ENCODE data around the gene C3orf18. TPM values are rescaled to one million over a fixed set of nuclear protein-coding genes. Genes with fewer than 3 reads are reported as not detected.
A peak's percentile ranks its signal among the peaks of the same experiment; 100 is the strongest.

C3orf18 gene
- total RNA-seq, 1 experiment from 2014 or later, result 5.0 TPM

DNA sequence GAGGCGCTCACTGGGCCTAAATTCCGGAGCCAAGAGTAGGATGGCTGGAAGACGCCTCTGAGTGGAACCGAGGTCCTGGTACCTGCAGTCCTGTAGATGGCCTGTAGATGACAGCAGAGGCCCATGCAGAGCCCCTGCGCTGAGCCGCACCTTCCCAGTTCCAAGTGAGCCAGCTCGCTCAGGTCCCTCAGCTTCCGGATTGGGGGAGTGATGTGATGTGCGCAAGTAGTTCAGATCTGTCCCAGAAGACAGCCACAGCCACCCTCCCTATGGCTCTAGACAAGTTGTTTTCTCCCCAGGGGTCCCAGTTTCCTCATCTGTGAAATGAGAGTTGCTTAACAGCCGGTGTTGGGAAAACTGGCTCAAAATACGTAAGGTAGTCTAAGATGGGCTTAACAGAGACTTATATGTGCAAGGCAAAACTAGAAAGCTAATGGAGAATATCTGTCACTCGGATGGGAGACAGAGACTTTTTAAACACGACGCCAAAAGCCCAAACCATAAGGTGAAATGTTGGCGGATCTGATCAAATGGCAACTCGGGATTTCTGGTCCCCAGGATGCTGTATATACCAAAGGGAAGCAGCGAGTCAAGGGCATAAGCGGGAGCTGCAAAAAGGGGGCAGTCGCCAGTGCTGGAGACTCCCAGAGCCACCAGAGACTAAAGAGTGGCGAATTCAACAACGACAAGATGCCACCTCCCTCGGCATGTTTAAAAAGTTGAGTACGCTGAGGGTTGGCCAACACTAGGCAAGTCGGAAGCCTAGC is 48.6 kb upstream of the C3orf18 start:
- H3K36me3 ChIP-seq (ENCODE audit: control insufficient read depth, insufficient read depth, low read length), result no peaks in the 10 kb centered on the region
- in situ Hi-C loops (cut with HindIII; ENCODE audit: low pct_unique_long_range_greater_than_20kb, low sequenced_read_pairs) (no loop called here), intact Hi-C loops (cut with micrococcal nuclease; ENCODE audit: unreplicated experiment) (loop anchor here (2.0 to 5.0 kb wide), 2 partner anchors 36 to 757 kb away; no protein-coding TSS in a partner anchor)
- H3K4me1 ChIP-seq (ENCODE audit: control insufficient read depth, insufficient read depth, low read length), result no peaks in the 10 kb centered on the region; the same call in 1 of the 2 replicates
- peak; percentile 74 for ATAC-seq
- POLR2A ChIA-PET, result no interaction called here
- no peak overlapping the region for H3K27ac ChIP-seq (ENCODE audit: low read length)
- peak; percentile 84 for DNase-seq (ENCODE audit: low read depth, low spot score)
- H3K4me3 ChIP-seq (ENCODE audit: low read depth in 2 of 2, low read length in 2 of 2), result peak overlapping the region; percentile 59 to 75
- no TSS peak for BruUV-seq (replicated peaks)
- CTCF ChIA-PET, result interaction anchor here (0.6 to 1.2 kb wide), 6 partner anchors 33 to 756 kb away, joined by 3 to 8 read pairs (median 4); partner anchors contain the start of gene C3orf18
- TF ChIP-seq, protein P1, sequence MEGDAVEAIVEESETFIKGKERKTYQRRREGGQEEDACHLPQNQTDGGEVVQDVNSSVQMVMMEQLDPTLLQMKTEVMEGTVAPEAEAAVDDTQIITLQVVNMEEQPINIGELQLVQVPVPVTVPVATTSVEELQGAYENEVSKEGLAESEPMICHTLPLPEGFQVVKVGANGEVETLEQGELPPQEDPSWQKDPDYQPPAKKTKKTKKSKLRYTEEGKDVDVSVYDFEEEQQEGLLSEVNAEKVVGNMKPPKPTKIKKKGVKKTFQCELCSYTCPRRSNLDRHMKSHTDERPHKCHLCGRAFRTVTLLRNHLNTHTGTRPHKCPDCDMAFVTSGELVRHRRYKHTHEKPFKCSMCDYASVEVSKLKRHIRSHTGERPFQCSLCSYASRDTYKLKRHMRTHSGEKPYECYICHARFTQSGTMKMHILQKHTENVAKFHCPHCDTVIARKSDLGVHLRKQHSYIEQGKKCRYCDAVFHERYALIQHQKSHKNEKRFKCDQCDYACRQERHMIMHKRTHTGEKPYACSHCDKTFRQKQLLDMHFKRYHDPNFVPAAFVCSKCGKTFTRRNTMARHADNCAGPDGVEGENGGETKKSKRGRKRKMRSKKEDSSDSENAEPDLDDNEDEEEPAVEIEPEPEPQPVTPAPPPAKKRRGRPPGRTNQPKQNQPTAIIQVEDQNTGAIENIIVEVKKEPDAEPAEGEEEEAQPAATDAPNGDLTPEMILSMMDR (IDR thresholded peaks at IDR 0.05), result peak; percentile 99
- no peak for TF ChIP-seq POLR2AphosphoS5 (IDR thresholded peaks at IDR 0.05; ENCODE audit: low read depth, low read length)
- no peaks in the 10 kb centered on the region for H3K27me3 ChIP-seq (ENCODE audit: control insufficient read depth, insufficient read depth, low read length)
- H3K9me3 ChIP-seq (ENCODE audit: control insufficient read depth, insufficient read depth, low read depth, low read length), result no peaks in the 10 kb centered on the region

DNA sequence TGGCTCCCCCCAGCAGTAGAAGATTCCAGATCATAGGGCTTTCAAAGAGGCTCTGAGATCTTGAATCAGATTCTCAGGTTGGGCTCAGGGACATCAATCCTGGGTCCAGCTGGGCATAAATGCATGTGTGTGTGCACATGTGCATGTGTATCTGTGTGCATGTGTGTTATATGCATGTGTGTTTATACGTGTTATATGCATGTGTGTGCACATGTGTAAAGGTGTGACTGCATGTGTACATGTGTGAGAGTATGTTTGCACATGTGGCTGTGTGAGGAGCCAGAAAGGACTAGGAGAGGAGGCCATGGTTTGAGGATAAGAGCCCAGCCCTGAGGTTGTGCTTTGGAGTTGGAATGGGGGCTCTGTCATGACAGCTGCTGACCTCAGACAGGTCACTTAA is 47.6 kb upstream of the C3orf18 start:
- ATAC-seq (no peak), DNase-seq (ENCODE audit: low read depth, low spot score) (no peak)
- TF ChIP-seq TCF7L2 (IDR thresholded peaks at IDR 0.05; ENCODE audit: low read depth, low read length) (no peak), POLR2AphosphoS5 (IDR thresholded peaks at IDR 0.05; ENCODE audit: low read depth, low read length) (no peak), SIN3A (IDR thresholded peaks at IDR 0.05; ENCODE audit: borderline replicate concordance, insufficient read depth, low read depth, low read length) (no peak)
- TF ChIP-seq, protein P2, sequence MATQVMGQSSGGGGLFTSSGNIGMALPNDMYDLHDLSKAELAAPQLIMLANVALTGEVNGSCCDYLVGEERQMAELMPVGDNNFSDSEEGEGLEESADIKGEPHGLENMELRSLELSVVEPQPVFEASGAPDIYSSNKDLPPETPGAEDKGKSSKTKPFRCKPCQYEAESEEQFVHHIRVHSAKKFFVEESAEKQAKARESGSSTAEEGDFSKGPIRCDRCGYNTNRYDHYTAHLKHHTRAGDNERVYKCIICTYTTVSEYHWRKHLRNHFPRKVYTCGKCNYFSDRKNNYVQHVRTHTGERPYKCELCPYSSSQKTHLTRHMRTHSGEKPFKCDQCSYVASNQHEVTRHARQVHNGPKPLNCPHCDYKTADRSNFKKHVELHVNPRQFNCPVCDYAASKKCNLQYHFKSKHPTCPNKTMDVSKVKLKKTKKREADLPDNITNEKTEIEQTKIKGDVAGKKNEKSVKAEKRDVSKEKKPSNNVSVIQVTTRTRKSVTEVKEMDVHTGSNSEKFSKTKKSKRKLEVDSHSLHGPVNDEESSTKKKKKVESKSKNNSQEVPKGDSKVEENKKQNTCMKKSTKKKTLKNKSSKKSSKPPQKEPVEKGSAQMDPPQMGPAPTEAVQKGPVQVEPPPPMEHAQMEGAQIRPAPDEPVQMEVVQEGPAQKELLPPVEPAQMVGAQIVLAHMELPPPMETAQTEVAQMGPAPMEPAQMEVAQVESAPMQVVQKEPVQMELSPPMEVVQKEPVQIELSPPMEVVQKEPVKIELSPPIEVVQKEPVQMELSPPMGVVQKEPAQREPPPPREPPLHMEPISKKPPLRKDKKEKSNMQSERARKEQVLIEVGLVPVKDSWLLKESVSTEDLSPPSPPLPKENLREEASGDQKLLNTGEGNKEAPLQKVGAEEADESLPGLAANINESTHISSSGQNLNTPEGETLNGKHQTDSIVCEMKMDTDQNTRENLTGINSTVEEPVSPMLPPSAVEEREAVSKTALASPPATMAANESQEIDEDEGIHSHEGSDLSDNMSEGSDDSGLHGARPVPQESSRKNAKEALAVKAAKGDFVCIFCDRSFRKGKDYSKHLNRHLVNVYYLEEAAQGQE (IDR thresholded peaks at IDR 0.05; ENCODE audit: insufficient read depth in 1 of 2, low read depth in 2 of 2, low read length in 1 of 2), result no peak
- TF ChIP-seq, protein P1 (IDR thresholded peaks at IDR 0.05), result no peak
- POLR2A ChIA-PET, result no interaction called here
- Histone ChIP-seq H3K4me1 (ENCODE audit: control insufficient read depth, insufficient read depth, low read length) (no peaks in the 10 kb centered on the region; the same call in 1 of the 2 replicates), H3K4me3 (ENCODE audit: low read depth in 2 of 2, low read length in 2 of 2) (no peak overlapping the region), H3K27me3 (ENCODE audit: control insufficient read depth, insufficient read depth, low read length) (no peaks in the 10 kb centered on the region), H3K27ac (ENCODE audit: low read length) (no peak overlapping the region), H3K9me3 (ENCODE audit: control insufficient read depth, insufficient read depth, low read depth, low read length) (no peaks in the 10 kb centered on the region), H3K36me3 (ENCODE audit: control insufficient read depth, insufficient read depth, low read length) (no peaks in the 10 kb centered on the region)
- in situ Hi-C loops (cut with HindIII; ENCODE audit: low pct_unique_long_range_greater_than_20kb, low sequenced_read_pairs), result no loop called here
- CTCF ChIA-PET, result no interaction called here
- no TSS peak for BruUV-seq (replicated peaks)
- intact Hi-C loops (cut with micrococcal nuclease; ENCODE audit: unreplicated experiment), result loop anchor here (2.0 to 5.0 kb wide), 2 partner anchors 37 to 96 kb away; no protein-coding TSS in a partner anchor

All from Panc1 (cell line).